Kidney epithelial cell (primary cell): ENCODE results near the gene KDM2A. TPM values are rescaled to one million over a fixed set of nuclear protein-coding genes. Genes with fewer than 3 reads are reported as not detected.

Source experiments
- DNase-seq: peaks from one replicate; pipeline ENCODE4 v3.0.0-alpha.2; 2010; ENCODE audit warnings: low read depth
- H3K27me3 ChIP-seq: 2 replicates; pipeline ENCODE4 v1.6.0; 2011; ENCODE audit warnings: low read length; ENCODE audit not compliant: control insufficient read depth, insufficient read depth
- H3K36me3 ChIP-seq: 2 replicates; pipeline ENCODE4 v1.5.1; 2011; ENCODE audit warnings: low read length; ENCODE audit not compliant: control insufficient read depth, insufficient read depth
- H3K4me3 ChIP-seq: 2 replicates; pipeline ENCODE4 v1.5.1; 2011; ENCODE audit warnings: low read depth, mild to moderate bottlenecking, control low read depth, low read length
- CTCF ChIP-seq: IDR thresholded peaks from 2 replicates; pipeline ENCODE4 v1.5.1; 2011; ENCODE audit warnings: mild to moderate bottlenecking, moderate library complexity, low read length, control low read depth, inconsistent platforms; ENCODE audit not compliant: insufficient read depth, poor library complexity, severe bottlenecking
- total RNA-seq: library from RNA; depleted of rRNA; stranded (reverse); fragments of >200 nt; gene quantifications from 2 replicates; pipeline ENCODE4 v1.2.3, GENCODE V29; 2015

KDM2A gene
- total RNA-seq, 1 donor from 2014 or later: 36.2 TPM

- no peak for DNase-seq
- Histone ChIP-seq H3K27me3 (no peaks in the 10 kb centered on the region), H3K36me3 (peaks cover 2% of the 10 kb centered on the region), H3K4me3 (peak overlapping the region; percentile 2)
- no peak for TF ChIP-seq CTCF
Observed at GRCh38 chr11:67269401-67270255, 150.6 kb downstream of the KDM2A start.

DNA sequence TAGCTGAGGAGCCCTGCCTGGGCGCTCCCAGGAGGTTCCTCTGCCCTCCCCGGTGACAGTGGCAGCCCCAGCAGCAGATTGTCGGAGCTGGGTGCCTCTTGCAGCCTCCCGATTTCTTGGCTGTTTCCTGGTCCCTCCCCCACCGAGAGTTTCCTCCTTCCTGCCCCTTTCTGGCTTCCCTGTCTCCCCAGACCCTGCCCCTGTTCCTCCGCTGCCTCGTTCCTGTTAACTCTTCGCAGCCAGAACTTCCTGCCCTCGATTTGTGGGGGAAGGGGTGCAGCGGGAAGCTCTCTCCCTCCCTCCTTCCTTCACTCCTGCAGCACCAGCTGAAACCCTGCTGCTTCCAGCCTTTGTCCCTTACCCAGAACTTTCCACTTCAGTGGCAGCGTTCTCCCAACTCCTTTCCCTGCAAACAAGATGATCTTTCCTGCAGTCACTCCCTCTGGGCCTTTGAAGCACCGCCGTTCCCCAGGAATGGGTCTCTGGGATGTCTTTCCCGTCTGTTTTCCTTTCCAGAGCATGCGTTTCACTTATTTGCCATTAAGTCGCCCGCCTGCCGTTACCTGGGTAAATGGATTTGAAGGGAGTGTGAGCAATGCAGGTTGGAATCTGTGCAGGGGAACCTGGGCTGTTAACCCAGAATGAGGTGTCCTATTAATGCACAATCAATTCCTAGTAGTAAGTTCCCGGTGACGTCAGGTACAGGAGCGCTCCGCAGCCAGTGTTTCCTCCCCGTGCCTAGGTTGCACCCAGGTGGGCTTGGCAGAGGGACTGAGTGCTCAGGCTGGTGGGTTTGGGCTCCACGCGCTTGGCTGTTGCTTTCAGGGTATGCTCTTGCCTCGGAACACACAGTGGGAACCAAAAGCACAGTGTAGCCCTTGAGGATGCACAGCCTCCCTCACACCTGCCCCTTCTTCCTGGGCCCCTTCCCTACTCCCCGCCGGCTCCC lies 151.5 kb downstream of the KDM2A start:
- Histone ChIP-seq H3K27me3 (no peaks in the 10 kb centered on the region), H3K36me3 (peaks cover 2% of the 10 kb centered on the region), H3K4me3 (peak overlapping the region; percentile 2)
- TF ChIP-seq CTCF: no peak
- DNase-seq: peak; percentile 82

DNA sequence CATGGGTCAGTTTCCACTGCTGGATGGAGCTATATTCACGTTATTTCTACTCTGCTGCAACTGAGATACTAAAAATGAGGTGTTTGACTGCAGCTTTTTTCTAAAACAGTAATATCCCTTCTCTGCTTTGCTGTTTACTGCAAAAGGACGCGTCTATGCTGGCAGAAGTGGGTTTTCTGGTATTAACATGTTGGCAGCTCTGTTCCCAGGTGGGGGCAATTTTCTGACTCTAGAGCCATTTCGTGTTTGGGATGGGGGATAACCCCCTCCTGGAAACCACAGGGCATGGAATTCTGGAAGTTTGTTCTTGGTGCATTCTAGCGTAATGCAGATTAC lies 152.1 kb downstream of the KDM2A start:
- H3K27me3 ChIP-seq: no peaks in the 10 kb centered on the region

GRCh38 chr11:67271541-67272284 lies 152.7 kb downstream of the KDM2A start:
- no peaks in the 10 kb centered on the region for H3K27me3 ChIP-seq
- DNase-seq: no peak
- TF ChIP-seq CTCF: no peak
- H3K36me3 ChIP-seq: peaks cover 2% of the 10 kb centered on the region
- H3K4me3 ChIP-seq: no peak overlapping the region

More for the DNA sequence above, 152.1 kb downstream of the KDM2A start:
- H3K4me3 ChIP-seq: no peak overlapping the region
- DNase-seq: no peak
- TF ChIP-seq CTCF: no peak
- peaks cover 2% of the 10 kb centered on the region for H3K36me3 ChIP-seq

- TF ChIP-seq CTCF: no peak
Observed at GRCh38 chr11:67272327-67273259, 153.5 kb downstream of the KDM2A start.

More at GRCh38 chr11:67272327-67273259, 153.5 kb downstream of the KDM2A start:
- H3K4me3 ChIP-seq: no peak overlapping the region
- no peak for DNase-seq
- H3K27me3 ChIP-seq: no peaks in the 10 kb centered on the region
- H3K36me3 ChIP-seq: peaks cover 2% of the 10 kb centered on the region
